Measurements from ENCODE around the gene FLNC. TPM values are rescaled to one million over a fixed set of nuclear protein-coding genes. Genes with fewer than 3 reads are reported as not detected.

The FLNC gene
- total RNA-seq, 1 experiment from 2014 or later, result 0.42 TPM

DNA sequence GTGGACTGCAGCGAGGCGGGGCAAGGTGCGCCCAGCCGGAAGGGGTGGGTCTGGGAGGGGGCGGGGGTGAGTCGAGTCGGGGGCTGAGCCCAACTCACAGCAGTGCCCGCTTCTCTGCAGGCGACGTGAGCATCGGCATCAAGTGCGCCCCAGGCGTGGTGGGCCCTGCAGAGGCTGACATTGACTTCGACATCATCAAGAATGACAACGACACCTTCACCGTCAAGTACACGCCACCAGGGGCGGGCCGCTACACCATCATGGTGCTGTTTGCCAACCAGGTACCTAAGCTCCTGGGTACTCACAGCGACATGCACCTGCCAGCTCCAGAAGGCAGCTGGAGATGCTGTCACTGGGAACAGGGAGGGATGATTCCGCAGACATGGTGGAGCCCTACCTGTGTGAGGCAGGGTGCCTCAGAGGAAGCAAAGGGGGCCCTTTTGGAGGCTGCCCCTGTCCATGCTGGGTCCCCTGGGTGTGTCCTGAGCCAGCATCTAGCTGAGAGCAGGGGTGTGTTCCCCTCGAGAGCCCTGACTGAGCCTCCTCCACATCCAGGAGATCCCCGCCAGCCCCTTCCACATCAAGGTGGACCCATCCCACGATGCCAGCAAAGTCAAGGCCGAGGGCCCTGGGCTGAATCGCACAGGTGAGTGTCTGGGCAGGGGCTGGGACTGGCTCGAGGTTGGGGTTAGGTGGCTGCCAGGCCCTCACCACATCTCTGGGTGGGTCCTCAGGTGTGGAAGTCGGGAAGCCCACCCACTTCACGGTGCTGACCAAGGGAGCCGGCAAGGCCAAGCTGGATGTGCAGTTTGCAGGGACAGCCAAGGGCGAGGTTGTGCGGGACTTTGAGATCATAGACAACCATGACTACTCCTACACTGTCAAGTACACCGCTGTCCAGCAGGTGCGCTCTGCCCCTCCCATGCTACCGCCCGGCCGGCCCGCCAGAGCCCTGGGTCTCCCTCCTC is 12.8 kb downstream of the FLNC start:
- BruUV-seq (replicated peaks), result no TSS peak
- TF ChIP-seq, protein P1, sequence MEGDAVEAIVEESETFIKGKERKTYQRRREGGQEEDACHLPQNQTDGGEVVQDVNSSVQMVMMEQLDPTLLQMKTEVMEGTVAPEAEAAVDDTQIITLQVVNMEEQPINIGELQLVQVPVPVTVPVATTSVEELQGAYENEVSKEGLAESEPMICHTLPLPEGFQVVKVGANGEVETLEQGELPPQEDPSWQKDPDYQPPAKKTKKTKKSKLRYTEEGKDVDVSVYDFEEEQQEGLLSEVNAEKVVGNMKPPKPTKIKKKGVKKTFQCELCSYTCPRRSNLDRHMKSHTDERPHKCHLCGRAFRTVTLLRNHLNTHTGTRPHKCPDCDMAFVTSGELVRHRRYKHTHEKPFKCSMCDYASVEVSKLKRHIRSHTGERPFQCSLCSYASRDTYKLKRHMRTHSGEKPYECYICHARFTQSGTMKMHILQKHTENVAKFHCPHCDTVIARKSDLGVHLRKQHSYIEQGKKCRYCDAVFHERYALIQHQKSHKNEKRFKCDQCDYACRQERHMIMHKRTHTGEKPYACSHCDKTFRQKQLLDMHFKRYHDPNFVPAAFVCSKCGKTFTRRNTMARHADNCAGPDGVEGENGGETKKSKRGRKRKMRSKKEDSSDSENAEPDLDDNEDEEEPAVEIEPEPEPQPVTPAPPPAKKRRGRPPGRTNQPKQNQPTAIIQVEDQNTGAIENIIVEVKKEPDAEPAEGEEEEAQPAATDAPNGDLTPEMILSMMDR (IDR thresholded peaks at IDR 0.05; ENCODE audit: unreplicated experiment), result no peak
- Mint-ChIP-seq H3K27ac (ENCODE audit: unreplicated experiment) (no peak overlapping the region), H3K9me3 (ENCODE audit: low read depth, unreplicated experiment) (no peaks in the 10 kb centered on the region), H3K4me1 (ENCODE audit: low read depth, unreplicated experiment) (no peaks in the 10 kb centered on the region), H3K4me3 (ENCODE audit: low read depth, unreplicated experiment) (no peak overlapping the region), H3K27me3 (ENCODE audit: unreplicated experiment) (no peaks in the 10 kb centered on the region), H3K36me3 (ENCODE audit: insufficient read depth, unreplicated experiment) (no peaks in the 10 kb centered on the region)
- DNase-seq, result no peak
- intact Hi-C loops (cut with micrococcal nuclease; ENCODE audit: unreplicated experiment), result no loop called here
- CTCF ChIA-PET, result no interaction called here

DNA sequence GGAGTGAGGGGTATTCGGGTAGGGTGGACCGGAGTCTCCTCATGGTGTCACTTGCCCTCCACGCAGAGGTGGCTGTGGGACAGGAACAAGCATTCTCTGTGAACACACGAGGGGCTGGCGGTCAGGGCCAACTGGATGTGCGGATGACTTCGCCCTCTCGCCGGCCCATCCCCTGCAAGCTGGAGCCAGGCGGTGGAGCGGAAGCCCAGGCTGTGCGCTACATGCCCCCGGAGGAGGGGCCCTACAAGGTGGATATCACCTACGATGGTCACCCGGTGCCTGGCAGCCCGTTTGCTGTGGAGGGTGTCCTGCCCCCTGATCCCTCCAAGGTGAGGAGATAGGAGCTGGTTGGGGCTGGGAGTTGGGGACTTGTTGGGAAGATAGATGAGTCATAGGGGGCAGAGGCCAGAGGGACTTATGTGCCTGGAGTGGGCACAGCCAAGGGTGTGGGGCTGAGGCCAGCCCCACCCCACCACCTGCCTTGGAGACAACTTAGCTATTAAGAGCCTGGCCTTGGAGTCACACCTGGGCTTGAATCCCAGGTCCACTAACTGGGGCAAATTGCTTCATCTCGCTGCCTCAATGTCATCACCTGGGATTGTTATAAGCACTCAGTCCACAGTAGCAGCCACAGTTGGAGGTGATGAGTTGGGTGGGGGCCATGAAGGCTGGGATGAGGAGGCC is 13.9 kb downstream of the FLNC start:
- Mint-ChIP-seq H3K9me3 (ENCODE audit: low read depth, unreplicated experiment) (no peaks in the 10 kb centered on the region), H3K36me3 (ENCODE audit: insufficient read depth, unreplicated experiment) (no peaks in the 10 kb centered on the region), H3K27ac (ENCODE audit: unreplicated experiment) (no peak overlapping the region), H3K27me3 (ENCODE audit: unreplicated experiment) (no peaks in the 10 kb centered on the region), H3K4me3 (ENCODE audit: low read depth, unreplicated experiment) (no peak overlapping the region), H3K4me1 (ENCODE audit: low read depth, unreplicated experiment) (no peaks in the 10 kb centered on the region)
- CTCF ChIA-PET, result no interaction called here
- BruUV-seq (replicated peaks), result no TSS peak
- intact Hi-C loops (cut with micrococcal nuclease; ENCODE audit: unreplicated experiment), result no loop called here
- TF ChIP-seq, protein P1 (IDR thresholded peaks at IDR 0.05; ENCODE audit: unreplicated experiment), result no peak
- no peak for DNase-seq

DNA sequence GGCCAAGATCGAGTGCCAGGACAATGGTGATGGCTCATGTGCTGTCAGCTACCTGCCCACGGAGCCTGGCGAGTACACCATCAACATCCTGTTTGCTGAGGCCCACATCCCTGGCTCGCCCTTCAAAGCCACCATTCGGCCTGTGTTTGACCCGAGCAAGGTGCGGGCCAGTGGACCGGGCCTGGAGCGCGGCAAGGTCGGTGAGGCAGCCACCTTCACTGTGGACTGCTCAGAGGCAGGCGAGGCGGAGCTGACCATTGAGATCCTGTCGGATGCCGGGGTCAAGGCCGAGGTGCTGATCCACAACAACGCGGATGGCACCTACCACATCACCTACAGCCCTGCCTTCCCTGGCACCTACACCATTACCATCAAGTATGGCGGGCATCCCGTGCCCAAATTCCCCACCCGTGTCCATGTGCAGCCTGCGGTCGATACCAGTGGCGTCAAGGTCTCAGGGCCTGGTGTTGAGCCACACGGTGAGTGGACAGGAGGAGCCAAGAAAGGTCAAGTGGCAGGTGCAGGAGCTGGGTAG is 14.6 kb downstream of the FLNC start:
- H3K27ac Mint-ChIP-seq (ENCODE audit: unreplicated experiment), result no peak overlapping the region
- DNase-seq, result no peak
- H3K36me3 Mint-ChIP-seq (ENCODE audit: insufficient read depth, unreplicated experiment), result no peaks in the 10 kb centered on the region
- CTCF ChIA-PET, result no interaction called here
- TF ChIP-seq, protein P1 (IDR thresholded peaks at IDR 0.05; ENCODE audit: unreplicated experiment), result no peak
- BruUV-seq (replicated peaks), result no TSS peak
- H3K27me3 Mint-ChIP-seq (ENCODE audit: unreplicated experiment), result no peaks in the 10 kb centered on the region
- intact Hi-C loops (cut with micrococcal nuclease; ENCODE audit: unreplicated experiment), result no loop called here
- H3K4me1 Mint-ChIP-seq (ENCODE audit: low read depth, unreplicated experiment), result peaks cover 3% of the 10 kb centered on the region
- no peak overlapping the region for H3K4me3 Mint-ChIP-seq (ENCODE audit: low read depth, unreplicated experiment)
- H3K9me3 Mint-ChIP-seq (ENCODE audit: low read depth, unreplicated experiment), result no peaks in the 10 kb centered on the region

DNA sequence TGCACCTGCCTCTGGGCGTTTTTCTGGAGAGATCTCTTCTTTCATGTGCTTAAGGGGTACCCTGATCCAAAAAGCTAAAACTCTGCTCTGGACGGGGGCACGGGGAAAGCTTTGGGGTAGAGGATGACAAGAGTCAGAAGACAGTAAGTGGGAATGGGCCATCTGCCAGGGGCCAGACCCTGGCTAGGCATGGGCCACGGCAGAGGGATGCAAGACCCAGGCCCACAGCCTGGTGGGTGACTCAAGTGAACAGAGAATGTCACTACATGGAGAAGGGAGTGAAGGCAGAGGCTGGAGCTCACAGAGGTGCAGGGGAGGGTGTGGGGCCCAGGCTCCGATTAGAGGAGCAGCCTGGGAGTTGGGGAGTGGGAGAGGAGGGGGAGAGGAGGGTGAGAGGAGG is 15.3 kb downstream of the FLNC start:
- CTCF ChIA-PET, result no interaction called here
- Mint-ChIP-seq H3K27ac (ENCODE audit: unreplicated experiment) (no peak overlapping the region), H3K27me3 (ENCODE audit: unreplicated experiment) (no peaks in the 10 kb centered on the region), H3K4me1 (ENCODE audit: low read depth, unreplicated experiment) (peaks cover 9% of the 10 kb centered on the region), H3K9me3 (ENCODE audit: low read depth, unreplicated experiment) (no peaks in the 10 kb centered on the region), H3K36me3 (ENCODE audit: insufficient read depth, unreplicated experiment) (no peaks in the 10 kb centered on the region), H3K4me3 (ENCODE audit: low read depth, unreplicated experiment) (no peak overlapping the region)
- TF ChIP-seq, protein P1 (IDR thresholded peaks at IDR 0.05; ENCODE audit: unreplicated experiment), result no peak
- no TSS peak for BruUV-seq (replicated peaks)
- intact Hi-C loops (cut with micrococcal nuclease; ENCODE audit: unreplicated experiment), result no loop called here
- no peak for DNase-seq
